CMK (cell line): ENCODE results near the gene MAPK8IP1.
"Not testable (repeated sequence)": the region's sequence is repeated elsewhere in the genome, so short reads cannot be mapped to it uniquely, and the experiment has no call there.

ENCODE experiments used
- DNase-seq: peaks from one replicate; pipeline ENCODE4 v3.0.0-alpha.2; 2010; ENCODE audit warnings: low read depth

MAPK8IP1 gene

GRCh38 chr11:45890886-45891550 is 5.6 kb downstream of the MAPK8IP1 start:
- no peak for DNase-seq

GRCh38 chr11:45892856-45893255 is 7.4 kb downstream of the MAPK8IP1 start:
- no peak for DNase-seq

GRCh38 chr11:45894555-45895247 is 9.2 kb downstream of the MAPK8IP1 start:
- no peak for DNase-seq

- no peak for DNase-seq
These were observed 10.3 kb downstream of the MAPK8IP1 start for GRCh38 chr11:45895553-45896259.

- no peak for DNase-seq
These were observed 11.1 kb downstream of the MAPK8IP1 start for GRCh38 chr11:45896422-45896984.

DNA sequence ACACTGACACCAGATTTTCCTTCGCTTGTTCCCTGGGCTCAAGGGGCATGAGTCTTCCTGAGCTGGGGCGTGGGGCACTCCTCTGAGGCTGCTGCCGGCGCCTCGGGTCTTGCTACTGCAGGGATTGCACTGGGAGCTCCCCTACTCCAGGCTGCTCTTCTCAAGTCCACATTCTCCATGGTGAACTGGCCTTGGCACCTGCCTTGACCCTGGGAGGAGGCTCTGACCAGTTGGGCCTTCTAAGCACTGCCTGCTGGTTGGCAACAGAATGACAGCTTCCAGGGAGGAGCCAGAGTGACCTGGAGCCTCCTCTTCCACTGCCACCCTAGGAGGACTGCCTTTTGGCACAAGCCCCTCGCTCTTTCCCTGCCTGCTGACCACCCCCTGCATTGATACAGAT is 12.1 kb downstream of the MAPK8IP1 start:
- DNase-seq = no peak

DNA sequence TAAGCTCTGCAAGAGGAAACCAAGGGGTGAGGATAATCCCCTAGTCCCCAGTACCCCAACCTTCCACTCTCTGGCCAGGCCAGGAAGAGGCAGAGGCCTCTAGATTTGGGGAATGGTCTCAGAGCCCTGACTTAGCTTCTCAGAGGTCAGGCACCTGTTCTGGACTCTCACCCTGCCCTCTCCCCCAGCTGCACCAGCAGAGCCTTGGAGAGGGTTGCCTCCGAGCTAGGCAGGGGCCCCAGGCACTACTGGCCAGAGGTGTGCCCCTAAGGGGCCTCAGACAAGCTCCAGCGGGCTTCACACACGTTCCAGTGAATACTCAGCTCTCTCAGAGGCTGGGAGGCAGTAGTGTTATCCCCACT is 13.6 kb downstream of the MAPK8IP1 start:
- DNase-seq = no peak

DNA sequence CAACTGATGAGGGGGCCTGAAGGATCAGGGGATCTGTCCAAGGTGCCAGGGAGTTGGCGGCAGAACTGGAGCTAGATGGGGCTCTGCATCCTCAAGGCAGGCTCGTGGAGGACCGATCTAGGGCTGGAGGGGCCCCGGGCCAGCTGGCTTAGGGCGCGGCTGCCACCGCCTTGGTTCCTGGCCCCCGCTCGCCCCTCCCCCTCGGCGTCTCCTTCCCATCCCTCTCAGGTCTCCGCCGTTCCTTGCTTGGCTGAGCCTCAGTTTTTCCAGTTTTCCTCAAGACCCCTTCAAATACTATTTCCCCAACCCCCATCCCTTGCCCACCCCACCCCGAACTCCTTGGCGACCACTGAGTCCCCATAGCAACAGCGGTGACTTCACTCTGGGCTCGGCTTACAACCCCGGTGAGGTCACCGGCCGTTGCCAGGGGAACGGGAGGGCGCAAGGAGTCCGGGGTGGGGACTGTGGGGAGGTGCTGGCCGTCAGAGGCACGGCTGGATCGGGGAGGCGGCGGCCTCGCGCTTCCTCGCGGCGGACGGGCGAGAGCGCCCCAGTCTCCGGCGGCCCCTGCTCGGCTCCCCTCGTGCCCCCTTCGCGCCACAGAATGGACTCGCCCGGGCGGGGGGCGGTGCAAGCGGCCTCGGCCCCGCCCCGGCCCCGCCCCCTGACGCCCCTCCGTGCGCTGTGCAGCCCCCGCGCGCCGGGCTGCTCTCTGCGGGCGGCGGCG is 14.2 kb downstream of the MAPK8IP1 start:
- DNase-seq = no peak

- not testable (repeated sequence) for DNase-seq
These were observed 14.8 kb downstream of the MAPK8IP1 start for GRCh38 chr11:45900175-45900800.

DNA sequence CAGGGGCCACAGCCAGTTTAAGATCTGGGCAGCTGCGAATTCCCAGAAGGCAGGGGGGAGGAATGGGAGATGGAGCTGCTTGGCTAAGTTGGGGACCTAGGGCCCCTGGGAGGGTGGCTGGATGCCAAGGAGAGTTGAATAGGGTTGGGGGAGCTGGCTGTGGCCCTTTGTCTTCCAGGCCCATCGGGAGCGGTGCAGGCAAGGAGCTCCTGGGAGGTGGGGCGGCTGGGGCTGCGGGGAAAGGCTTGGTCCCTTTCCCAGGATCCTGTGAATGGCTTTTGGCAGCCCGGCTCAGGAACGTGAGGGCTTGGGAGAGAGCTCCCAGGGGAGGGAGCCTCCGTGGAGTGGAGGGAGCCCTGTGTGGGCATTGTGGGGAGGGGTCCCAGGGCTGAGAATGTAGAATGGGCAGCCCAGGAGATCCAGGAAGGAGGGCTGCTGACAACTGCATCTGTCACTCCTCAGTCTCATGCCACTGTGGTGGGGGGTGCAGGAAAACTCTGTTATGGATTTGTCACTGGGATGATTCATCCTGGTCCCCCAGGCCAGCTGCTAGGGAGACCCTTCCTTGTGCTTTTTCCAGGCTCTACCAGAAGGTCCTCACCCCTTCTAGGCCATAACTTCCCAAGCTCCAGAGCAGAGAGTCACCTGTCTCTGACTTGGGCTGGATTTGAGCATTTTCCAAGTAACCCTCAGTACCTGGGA is 15.6 kb downstream of the MAPK8IP1 start:
- no peak for DNase-seq

GRCh38 chr11:45901626-45902025 is 16.2 kb downstream of the MAPK8IP1 start:
- DNase-seq = no peak

DNA sequence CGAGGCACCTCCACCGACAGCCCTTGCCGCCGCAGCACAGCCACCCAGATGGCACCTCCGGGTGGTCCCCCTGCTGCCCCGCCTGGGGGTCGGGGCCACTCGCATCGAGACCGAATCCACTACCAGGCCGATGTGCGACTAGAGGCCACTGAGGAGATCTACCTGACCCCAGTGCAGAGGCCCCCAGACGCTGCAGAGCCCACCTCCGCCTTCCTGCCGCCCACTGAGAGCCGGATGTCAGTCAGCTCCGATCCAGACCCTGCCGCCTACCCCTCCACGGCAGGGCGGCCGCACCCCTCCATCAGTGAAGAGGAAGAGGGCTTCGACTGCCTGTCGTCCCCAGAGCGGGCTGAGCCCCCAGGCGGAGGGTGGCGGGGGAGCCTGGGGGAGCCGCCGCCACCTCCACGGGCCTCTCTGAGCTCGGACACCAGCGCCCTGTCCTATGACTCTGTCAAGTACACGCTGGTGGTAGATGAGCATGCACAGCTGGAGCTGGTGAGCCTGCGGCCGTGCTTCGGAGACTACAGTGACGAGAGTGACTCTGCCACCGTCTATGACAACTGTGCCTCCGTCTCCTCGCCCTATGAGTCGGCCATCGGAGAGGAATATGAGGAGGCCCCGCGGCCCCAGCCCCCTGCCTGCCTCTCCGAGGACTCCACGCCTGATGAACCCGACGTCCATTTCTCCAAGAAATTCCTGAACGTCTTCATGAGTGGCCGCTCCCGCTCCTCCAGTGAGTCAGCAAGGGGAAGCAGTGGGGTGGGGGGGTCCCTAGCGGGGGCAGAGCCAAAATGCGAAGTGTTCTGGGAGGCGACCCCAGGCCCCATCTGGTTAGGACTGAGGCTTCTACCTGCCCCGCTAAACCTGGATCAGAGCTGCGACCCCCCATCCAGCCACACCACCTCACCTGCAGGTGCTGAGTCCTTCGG is 17.3 kb downstream of the MAPK8IP1 start:
- no peak for DNase-seq

DNA sequence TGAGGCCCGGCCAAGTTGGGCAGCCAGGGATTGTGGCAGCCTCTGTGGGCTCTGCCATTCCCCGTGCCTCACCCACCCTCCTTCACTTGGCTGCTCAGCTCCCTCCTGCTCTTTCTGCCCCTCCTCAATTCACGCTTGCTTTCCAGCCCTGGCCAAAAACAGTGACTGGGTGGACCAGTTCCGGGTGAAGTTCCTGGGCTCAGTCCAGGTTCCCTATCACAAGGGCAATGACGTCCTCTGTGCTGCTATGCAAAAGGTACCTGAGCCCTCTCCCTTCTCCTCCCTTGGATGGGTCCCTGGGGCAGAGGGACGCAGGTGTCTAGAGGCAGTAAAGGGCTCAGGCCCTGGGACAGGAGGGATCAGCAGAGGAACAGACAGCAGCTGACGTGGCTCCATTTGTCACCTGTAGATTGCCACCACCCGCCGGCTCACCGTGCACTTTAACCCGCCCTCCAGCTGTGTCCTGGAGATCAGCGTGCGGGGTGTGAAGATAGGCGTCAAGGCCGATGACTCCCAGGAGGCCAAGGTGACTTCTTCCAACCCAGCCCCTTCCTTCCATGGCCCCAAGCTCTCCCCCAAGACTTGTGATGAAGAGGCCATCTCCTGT is 19.0 kb downstream of the MAPK8IP1 start:
- no peak for DNase-seq

DNA sequence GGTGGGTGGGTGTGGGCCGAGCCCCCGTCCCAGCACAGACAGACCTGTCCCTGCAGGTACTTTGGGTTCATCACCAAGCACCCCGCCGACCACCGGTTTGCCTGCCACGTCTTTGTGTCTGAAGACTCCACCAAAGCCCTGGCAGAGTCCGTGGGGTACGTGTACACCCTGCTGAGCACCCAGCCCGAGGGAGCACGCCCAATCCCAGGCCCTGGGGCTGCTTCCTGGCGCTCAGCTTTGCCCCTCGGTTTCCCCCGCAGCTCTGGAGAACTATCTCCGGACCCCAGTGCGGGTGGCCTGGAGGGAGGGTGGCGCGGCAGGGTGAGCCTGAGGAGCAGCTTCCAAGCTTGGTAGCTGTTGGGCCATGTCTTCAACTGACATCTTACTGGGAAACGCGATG is 19.6 kb downstream of the MAPK8IP1 start:
- DNase-seq = no peak

DNA sequence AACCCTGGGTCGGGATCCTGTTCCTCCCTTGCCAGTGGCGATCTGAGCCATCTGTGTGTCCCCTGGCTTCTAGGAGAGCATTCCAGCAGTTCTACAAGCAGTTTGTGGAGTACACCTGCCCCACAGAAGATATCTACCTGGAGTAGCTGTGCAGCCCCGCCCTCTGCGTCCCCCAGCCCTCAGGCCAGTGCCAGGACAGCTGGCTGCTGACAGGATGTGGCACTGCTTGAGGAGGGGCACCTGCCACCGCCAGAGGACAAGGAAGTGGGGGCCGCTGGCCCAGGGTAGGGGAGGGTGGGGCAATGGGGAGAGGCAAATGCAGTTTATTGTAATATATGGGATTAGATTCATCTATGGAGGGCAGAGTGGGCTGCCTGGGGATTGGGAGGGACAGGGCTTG is 20.1 kb downstream of the MAPK8IP1 start:
- not testable (repeated sequence) for DNase-seq

- DNase-seq = no peak
These were observed 20.7 kb downstream of the MAPK8IP1 start for GRCh38 chr11:45906096-45906682.

DNA sequence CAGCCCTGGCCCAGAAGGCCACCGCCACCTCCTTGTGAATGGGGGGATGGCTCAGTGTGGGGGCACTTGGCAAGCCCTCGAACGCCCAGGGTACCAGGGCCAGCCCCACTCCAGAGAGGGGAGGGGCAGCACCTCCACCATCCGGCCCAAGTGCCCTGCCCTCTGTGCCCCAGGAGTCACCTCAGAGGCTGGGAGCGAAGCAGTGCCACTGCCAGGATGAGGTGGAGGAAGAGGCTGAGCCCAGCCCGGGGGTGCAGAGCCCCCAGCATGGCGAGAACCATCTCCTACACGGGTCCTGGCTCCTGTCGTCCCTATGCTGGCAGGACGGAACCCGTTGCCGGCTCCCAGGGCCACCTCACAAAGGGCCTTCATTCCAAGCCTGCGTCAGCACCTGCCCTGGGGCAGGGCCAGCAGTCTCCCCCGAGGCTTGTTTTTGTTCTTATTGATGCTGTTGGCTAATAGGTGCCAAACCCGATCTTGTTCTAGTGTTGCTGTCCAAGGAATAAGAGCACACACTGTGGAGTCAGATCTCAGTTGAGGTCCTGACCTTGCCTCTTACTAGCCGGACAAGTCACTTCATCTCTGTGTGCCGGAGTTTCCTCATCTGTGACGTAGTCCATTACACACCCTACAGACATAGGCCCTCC is 21.6 kb downstream of the MAPK8IP1 start, which contains the start of gene FREY1:
Gene FREY1 (minus strand): TSS at position 307 of the 647 bp plus-strand sequence. CDS start 26 bp downstream, at position 281.
- DNase-seq = no peak

- no peak for DNase-seq
These were observed 22.5 kb downstream of the MAPK8IP1 start for GRCh38 chr11:45907911-45908370.
